SK-MEL-5 (cell line): Measurements from ENCODE around the gene VPS35L. TPM values are rescaled to one million over a fixed set of nuclear protein-coding genes. Genes with fewer than 3 reads are reported as not detected.
"Not testable (repeated sequence)": the region's sequence is repeated elsewhere in the genome, so short reads cannot be mapped to it uniquely, and the experiment has no call there.

Source experiments
- DNase-seq: peaks from one replicate; pipeline ENCODE4 v3.0.0-alpha.2; 2016; ENCODE audit warnings: low read depth, low spot score
- in situ Hi-C: cut with HindIII; loops from 2 replicates; pipeline ENCODE4 v1.10.0; 2016; ENCODE audit warnings: low sequenced_read_pairs, high pct_unique_total_duplicates, low pct_unique_long_range_greater_than_20kb
- total RNA-seq: library from RNA; depleted of rRNA; stranded (reverse); fragments of >200 nt; shearing (Covaris generic); gene quantifications from 2 replicates; pipeline ENCODE4 v1.2.3, GENCODE V29; 2014

VPS35L gene
- total RNA-seq, 1 experiment from 2014 or later, result 27.8 TPM

DNA sequence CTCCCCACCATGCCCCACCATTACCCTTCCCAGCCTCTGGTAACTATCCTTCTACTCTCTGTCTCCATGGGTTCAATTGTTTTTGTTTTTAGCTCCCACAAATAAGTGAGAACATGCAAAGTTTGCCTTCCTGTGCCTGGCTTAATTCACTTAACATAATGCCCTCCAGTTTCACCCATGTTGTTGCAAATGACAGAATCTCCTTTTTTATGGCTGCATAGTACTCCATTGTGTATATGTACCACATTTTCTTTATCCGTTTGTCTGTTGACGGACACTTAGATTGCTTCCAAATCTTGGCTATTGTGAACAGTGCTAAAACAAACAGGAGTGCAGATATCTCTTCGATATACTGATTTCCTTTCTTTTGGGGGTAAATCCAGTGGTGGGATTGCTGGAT is 109.8 kb downstream of the VPS35L start:
- in situ Hi-C loops, DNase-seq: not testable (repeated sequence)

DNA sequence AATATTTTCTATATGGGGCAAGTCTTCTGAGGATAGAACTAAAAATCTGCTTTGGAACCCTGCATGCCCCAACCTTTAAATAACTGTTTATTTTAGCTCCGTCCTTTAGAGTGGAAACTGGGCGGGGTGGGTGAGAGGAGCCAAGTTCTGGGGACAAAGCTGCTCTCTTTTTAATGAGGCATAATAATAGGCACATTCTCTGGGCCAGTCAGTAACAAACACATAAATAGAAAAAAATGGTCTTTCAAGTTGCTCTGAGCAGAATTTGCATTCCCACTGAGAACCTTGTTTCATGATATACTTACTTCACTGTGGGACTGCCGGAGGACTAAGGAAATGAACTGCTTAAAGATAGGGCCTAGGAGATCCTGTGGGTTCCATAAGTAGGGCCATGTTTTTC is 111.0 kb downstream of the VPS35L start:
- DNase-seq, result peak; percentile 66
- in situ Hi-C loops, result no loop called here

DNA sequence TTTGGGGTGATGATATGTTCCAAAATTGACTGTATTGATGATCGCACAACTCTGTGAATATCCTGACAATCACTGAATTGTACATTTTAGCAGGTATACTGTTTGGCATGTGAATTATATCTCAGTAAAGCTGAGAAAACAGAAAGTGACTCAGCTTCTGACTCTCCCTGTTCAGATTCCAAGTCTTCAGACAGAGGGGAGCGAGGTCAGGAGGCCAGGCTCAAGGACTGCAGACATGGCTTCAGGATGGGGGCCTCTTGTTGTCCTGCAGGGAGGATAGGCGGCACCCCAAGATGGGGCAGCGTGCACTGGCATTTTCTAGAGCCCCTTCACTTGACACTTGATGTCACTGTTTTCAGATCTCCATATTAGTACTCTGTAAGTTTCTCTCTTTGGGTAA is 116.9 kb downstream of the VPS35L start:
- no peak for DNase-seq
- in situ Hi-C loops, result no loop called here

DNA sequence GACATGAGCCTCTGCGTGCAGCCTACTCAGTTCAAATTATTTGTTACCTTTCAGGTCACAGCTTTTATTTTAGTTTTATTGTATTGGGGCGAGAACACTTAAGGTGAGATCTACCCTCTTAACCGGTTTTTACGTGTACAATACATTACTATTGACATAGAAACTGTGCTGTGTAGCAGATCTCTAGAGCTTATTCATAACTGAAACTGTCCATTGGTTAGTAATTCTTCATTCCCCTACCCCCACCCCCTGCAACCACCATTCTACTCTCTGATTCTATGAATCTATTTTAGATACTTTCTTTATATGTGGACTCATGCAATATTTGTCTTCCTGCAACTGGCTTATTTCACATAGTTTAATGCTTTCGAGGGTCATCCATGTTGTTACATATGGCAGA is 119.0 kb downstream of the VPS35L start:
- in situ Hi-C loops, result no loop called here

DNA sequence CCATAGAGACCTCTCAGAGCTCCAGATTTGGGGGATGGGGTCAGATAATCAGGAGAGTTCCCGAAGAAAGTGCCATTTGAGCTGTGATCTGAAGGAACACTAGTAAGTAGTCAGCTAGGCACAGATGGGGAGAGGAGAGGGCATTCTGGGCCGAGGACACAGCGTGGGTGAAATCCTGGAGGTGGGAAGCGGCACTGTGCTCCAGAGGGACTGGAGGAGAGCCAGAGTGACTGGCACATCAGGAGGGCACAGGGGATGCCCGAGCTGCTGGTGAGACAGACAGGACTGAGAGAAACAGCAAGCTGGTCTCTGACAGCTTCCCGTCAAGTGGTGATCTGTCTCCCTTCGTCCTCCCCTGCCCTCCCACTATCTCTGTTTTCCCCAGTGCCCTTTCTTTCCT is 121.9 kb downstream of the VPS35L start:
- in situ Hi-C loops, result no loop called here
- no peak for DNase-seq

More for the DNA sequence above, 119.0 kb downstream of the VPS35L start:
- no peak for DNase-seq

DNA sequence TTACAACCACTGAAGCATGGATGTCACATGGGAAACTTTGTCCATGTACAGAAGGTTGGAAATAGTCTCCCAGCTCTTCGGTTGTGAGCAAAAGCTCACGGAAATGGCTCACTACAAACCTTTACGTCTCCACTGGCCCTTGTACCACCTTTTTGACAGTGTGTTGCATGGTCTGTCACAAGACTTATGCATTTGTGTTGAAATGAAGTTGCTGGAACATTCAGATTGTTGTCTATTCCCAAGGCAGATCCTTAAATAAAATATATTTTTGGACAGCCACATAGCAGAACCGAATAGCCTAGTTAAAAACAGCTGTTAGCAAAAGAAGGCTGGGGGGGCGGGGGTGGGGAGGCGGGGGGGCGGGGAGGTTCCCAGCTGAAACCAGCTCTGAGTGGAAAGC is 123.3 kb downstream of the VPS35L start:
- no peak for DNase-seq
- in situ Hi-C loops, result no loop called here

DNA sequence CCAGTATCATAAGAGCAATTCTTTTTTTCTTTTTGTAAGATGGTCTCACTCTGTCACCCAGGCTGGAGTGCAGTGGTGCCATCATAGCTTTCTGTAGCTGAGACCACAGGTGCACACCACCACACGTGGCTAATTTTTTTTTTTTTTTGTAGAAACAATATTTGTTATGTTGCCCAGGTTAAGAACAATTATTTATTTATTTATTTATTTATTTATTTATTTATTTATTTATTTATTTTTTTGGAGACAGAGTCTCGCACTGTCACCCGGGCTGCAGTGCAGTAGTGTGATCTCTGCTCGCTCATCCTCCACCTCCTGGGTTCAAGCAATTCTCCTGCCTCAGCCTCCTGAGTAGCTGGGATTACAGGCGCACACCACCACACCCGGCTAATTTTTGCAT is 123.8 kb downstream of the VPS35L start:
- in situ Hi-C loops, DNase-seq: not testable (repeated sequence)

DNA sequence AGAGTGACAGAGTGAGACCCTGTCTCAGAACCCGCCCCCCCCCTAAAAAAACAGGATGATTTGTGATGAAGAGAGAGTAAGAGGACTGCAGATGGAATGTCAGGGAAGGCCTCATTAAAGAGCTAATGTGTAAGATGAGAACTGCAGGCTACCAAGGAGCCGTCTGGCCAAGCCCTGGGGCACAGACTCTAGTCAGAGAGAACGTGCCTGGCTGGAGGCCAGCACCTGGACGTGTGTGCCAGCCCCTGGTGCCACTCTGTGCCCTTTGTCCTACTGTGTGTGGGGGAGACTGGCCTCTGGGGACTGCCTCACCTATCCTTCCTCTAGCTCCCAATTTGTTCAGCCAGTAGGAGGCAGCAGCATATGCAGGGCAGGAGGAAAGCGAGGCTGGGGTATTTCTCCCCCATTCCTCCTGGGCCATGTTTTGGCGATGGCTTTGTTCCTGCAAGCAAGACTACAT is 125.4 kb downstream of the VPS35L start:
- no peak for DNase-seq
- in situ Hi-C loops, result no loop called here

DNA sequence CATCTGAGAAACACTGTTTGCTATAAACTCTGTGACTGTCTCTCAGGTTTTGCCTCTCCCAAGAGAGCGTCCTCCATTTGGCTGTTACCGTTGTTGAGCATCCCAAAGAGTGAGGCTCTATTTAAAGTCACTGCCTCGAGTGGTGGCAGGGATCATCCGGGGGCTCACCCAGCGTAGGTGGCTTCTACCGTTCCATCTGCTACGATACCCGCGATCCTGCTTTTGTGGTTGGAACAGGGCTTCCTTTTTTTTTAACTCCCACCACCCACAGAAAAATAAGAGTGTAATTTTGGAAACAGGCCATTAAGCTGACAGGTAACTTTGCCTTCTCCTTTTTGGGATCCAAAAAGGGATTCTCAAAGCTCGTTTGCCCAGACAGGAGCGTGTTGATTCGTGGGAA is 126.1 kb downstream of the VPS35L start:
- no peak for DNase-seq
- in situ Hi-C loops, result no loop called here

DNA sequence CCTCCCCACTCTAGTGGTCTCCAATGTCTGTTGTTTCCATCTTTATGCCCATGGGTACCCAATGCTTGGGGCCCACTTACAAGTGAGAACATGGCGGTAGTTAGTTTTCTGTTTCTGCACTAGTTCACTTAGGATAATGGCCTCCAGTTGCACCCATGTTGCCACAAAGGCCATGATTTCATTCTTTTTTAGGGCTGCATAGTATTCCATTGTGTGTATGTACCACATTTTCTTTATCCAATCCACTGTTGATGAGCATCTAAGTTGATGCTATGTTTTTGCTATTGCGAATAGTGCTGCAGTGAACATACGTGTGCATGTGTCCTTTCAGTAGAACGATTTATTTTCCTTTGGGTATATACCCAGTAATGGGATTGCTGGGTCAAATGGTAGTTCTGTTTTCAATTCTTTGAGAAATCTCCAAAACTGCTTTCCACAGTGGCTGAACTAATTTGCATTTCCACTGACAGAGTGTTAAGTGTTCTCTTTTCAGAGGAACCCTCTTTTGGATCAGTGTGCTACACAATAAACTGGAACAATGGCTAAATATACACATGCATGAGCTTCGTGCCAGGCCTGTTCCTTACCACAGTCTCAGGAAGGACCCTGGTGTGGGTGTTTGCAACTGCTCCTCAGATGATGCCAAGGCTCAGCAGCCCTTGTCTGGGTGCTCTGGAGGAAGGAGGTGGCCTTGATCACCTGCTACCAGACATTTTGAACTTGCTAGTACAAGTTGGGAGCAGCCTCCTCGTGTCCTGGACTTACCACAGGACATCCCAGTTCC is 128.1 kb downstream of the VPS35L start:
- in situ Hi-C loops, result no loop called here
- DNase-seq, result no peak

DNA sequence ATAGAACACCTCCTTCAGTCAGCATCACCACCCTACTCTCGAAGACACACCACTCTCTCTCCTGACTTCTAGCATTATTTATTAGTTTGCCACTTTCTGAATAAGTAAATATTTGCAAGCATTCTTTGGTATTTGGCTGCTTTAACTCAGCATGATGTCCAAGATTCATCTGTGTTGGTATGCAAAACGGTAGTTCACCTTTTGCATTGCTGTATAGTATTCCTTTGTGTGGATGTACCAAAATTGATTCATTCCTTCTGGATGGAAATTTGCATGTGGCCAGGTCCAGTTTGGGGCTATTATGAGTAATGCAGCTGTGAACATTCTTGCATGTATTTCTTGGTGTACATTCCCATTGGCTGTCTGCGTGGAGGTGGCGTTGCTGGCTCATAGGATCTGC is 129.7 kb downstream of the VPS35L start:
- DNase-seq, result no peak
- in situ Hi-C loops, result no loop called here

DNA sequence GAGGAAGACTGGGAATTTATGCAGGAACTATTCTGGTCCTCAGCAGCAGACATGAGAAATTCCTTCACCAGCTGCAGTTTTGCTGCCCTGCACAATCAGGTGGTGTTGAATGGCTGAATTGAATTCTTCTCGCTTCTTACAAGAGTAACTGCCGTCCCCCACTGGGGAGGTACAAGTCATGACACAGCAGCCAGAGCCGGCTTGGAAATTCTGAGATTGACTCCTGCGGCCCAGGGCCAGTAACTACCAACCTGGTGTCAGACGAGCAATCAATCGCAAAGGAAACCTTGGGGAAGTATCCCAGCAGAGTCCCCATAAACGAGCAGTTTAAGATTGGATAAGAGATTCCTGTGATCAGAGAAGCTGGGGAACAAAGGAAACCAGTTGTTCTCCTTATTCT is 131.8 kb downstream of the VPS35L start:
- no peak for DNase-seq
- in situ Hi-C loops, result no loop called here

DNA sequence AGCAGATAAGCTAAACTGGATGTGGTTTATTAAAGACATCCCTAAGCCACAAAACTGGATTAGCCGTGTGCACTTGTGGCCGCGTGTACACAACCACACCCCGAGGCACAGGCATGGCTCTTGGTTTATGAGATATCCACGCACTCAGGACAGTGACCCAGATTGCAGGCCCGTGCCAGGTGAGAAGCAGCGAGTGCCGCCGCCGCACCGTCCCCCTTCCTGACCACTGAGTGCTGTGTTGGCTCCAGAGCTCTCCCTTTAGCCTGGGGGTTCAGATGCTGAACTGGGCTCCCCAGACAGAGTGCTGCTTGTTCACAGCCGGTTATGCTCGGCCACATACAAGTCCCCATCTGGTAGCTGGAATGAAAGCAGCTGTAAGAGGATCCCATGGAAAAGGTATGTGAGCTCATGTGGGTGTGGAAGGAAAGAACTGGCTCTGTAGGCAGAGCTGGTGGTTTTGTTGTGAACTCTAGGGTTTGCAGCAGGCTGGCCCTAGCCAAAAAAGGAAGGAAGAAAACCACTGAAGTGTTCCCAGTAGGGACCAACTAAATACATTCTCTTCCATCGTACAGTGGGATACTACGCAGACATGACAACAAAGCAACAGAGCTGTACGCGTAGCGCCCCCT is 133.0 kb downstream of the VPS35L start:
- in situ Hi-C loops, result no loop called here
- DNase-seq, result no peak

DNA sequence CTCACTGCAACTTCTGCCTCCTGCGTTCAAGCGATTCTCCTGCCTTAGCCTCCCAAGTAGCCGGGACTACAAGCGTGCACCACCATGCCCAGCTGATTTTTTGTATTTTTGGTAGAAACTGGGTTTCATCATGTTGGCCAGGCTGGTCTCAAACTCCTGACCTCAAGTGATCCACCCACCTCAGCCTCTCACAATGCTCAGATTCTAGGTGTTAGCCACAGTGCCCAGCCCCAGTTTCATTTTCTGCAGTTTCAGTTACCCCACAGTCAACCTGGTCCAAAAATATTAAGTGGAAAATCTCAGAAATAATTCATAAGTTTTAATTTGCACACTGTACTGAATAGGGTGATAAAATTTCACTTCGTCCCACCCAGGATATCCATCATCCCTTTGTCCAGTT is 133.8 kb downstream of the VPS35L start:
- no peak for DNase-seq
- in situ Hi-C loops, result no loop called here

DNA sequence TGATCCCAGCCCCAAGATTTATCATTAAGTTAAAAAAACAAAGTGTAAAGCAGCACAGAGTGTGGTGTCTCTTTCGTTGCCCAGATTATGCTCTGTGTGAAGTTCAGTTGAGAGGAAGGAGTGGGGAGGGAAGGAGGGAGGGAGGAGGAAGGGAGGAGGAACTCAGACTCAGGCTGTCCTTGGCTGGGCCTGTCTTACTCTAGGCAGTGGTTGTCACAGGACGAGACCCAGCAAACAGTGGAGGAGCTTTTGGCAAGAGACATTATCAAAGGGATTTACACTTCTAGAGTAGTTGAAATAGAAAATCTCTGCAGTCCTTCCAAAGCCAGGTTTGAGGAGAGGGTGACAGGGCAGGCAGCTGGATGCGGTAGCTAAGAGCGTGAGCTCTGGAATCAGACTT is 134.7 kb downstream of the VPS35L start:
- DNase-seq, result no peak
- in situ Hi-C loops, result no loop called here

DNA sequence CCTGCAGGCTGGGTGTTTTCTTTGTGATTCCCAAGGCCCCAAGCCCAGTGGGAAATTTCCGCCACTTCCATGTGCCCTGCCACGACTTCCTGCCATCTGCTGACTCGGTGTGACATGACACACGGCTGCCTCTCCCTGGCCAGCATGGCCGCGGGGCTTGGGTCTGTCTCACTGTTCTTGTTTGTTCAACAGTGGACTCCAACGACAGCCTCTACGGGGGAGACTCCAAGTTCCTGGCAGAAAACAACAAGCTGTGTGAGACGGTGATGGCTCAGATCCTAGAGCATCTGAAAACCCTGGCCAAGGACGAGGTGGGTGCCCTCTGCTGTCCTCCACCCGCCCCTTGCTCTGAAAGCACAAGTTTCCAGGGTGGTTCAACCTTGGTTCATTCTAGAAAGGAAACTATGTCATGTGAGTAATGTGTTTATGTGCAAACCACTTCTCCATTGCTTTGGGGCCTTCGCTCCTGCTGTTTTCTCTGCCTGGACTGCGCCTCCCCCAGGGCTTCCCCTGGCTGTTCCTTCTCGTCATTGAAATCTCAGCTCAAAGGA is 135.7 kb downstream of the VPS35L start:
- DNase-seq, result no peak
- in situ Hi-C loops, result no loop called here

DNA sequence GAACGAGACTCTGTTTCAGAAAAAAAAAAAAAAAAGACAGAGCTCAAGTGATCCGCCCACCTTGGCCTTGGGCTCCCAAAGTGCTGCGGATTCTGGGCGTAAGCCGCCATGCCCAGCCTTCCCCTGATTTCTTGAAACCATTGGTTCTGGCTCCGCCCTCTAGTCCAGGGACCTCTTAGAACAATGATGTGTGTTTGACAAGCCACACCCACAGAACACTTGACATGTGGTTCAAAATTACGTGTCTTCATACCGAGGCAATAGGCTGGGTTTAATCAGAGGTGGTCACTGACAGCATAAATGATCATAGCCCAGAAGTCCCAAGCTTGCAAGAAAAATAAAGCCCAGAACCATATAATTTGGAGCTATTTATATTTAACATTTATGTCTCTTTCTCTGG is 139.5 kb downstream of the VPS35L start:
- DNase-seq, result no peak
- in situ Hi-C loops, result no loop called here

DNA sequence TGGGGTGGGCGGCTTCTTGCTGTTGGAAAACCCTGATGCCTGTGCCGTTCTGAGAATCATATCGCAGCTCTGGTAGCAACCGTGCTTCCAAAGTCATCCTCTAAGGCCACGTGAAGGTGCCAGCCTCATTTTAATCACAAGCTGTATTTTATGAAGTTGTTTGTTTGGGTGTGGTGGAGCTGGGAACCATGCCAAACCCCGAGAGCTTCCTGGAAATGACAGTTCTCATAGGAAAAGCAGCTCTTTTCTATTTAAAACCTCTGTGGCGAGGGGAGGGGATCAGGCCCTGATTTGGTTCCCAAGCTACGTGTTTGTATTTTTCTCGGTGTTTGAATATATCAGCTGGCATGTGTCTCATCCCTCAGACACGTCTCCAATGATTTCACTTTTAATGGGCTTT is 140.8 kb downstream of the VPS35L start:
- DNase-seq, result peak; percentile 77
- in situ Hi-C loops, result no loop called here

DNA sequence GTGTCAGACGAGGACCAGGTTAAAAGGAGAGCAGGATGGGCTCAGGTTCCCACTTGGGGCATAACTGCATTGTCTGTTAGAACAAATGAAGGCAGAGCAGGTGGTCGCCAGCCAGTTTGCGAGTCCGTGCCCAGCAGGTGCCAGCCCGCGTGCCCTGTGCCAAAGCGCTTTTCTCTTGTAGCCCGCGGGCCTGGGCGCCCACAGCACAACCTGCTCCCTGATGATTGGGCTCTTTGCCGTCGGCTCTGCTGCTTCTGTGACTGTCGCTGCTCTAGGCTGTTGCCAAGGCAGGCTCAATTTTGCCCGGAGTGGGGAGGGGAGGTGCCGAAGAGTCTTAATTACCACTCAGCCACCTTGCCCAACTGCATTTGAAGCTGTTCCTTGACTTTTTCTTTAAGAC is 141.5 kb downstream of the VPS35L start:
- DNase-seq, result no peak
- in situ Hi-C loops, result no loop called here
